A549 (cell line): ENCODE measurements around the gene HP1BP3.

Experiments
- ESRRA ChIP-seq: fragments of 150-350 bp; IDR thresholded peaks from 2 replicates; pipeline ENCODE4 v1.6.1; 2014; ENCODE audit warnings: mild to moderate bottlenecking, low read length, borderline replicate concordance
- JUN ChIP-seq, 2 experiments: fragments of >200 bp; sonication (Bioruptor Twin); formaldehyde crosslinking; IDR thresholded peaks; 2 replicates in 1 of 2; 3 replicates in 1 of 2; pipeline ENCODE4 v1.6.1; 2016 to 2017
- KDM1A ChIP-seq: fragments of 200-600 bp; sonication (generic); IDR thresholded peaks from 2 replicates; pipeline ENCODE4 v1.6.1; 2016; ENCODE audit warnings: low read depth, mild to moderate bottlenecking
- MAZ ChIP-seq: fragments of 150-350 bp; IDR thresholded peaks from 2 replicates; pipeline ENCODE4 v1.6.1; 2014; ENCODE audit warnings: antibody characterized with exemption, low read depth, low read length, borderline replicate concordance
- POLR2A ChIP-seq: IDR thresholded peaks from 2 replicates; pipeline ENCODE4 v1.6.1; 2012; ENCODE audit warnings: mild to moderate bottlenecking, low read length
- RAD21 ChIP-seq, 2 experiments: fragments of >200 bp in 1 of 2; sonication (Bioruptor Twin) in 1 of 2; formaldehyde crosslinking in 1 of 2; IDR thresholded peaks in 1 of 2; conservative IDR thresholded peaks in 1 of 2; 2 replicates in 1 of 2; 3 replicates in 1 of 2; pipeline ENCODE4 v1.6.1; 2012 to 2018; ENCODE audit warnings: inconsistent platforms in 1 of 2
- TF ChIP-seq, protein P1 (sequence below): fragments of >200 bp; sonication (Bioruptor Twin); formaldehyde crosslinking; IDR thresholded peaks from 3 replicates; pipeline ENCODE4 v1.5.1; 2016
- TF ChIP-seq, protein P2 (sequence below): IDR thresholded peaks from 2 replicates; pipeline ENCODE4 v1.6.1; 2012
- TF ChIP-seq, protein P3 (sequence below): fragments of 250-450 bp; sonication (Bioruptor Pico); IDR thresholded peaks from 2 replicates; pipeline ENCODE4 v1.5.0; 2021; ENCODE audit warnings: mild to moderate bottlenecking, moderate library complexity, borderline replicate concordance
- TF ChIP-seq, protein P4 (sequence below): IDR thresholded peaks from 2 replicates; pipeline ENCODE4 v1.6.1; 2012; ENCODE audit warnings: low read depth, borderline replicate concordance

DNA sequence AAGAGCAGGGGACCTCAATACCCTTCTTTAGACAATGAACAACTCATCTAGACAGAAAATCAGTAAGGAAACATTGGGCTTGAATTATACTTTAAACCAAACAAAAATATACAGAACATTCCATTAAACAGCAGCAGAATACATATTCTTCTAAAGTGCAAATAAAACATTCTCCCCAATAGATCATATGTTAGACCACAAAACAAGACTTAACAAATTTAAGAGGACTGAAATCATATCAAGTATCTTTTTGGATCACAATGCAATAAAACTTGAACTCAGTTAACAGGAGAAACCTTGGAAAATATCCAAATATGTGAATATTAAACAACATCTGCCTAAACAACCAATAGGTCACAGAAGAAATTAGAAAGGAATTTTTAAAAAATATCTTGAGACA lies 47.7 kb upstream of the HP1BP3 start:
- TF ChIP-seq, protein P1, sequence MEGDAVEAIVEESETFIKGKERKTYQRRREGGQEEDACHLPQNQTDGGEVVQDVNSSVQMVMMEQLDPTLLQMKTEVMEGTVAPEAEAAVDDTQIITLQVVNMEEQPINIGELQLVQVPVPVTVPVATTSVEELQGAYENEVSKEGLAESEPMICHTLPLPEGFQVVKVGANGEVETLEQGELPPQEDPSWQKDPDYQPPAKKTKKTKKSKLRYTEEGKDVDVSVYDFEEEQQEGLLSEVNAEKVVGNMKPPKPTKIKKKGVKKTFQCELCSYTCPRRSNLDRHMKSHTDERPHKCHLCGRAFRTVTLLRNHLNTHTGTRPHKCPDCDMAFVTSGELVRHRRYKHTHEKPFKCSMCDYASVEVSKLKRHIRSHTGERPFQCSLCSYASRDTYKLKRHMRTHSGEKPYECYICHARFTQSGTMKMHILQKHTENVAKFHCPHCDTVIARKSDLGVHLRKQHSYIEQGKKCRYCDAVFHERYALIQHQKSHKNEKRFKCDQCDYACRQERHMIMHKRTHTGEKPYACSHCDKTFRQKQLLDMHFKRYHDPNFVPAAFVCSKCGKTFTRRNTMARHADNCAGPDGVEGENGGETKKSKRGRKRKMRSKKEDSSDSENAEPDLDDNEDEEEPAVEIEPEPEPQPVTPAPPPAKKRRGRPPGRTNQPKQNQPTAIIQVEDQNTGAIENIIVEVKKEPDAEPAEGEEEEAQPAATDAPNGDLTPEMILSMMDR, result no peak
- no peak for TF ChIP-seq RAD21 (conservative IDR thresholded peaks at IDR 0.05 in 1 of 2, IDR thresholded peaks at IDR 0.05 in 1 of 2)
- TF ChIP-seq JUN (IDR thresholded peaks at IDR 0.05), result no peak
- TF ChIP-seq, protein P2, sequence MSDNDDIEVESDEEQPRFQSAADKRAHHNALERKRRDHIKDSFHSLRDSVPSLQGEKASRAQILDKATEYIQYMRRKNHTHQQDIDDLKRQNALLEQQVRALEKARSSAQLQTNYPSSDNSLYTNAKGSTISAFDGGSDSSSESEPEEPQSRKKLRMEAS, result no peak
- TF ChIP-seq, protein P3, sequence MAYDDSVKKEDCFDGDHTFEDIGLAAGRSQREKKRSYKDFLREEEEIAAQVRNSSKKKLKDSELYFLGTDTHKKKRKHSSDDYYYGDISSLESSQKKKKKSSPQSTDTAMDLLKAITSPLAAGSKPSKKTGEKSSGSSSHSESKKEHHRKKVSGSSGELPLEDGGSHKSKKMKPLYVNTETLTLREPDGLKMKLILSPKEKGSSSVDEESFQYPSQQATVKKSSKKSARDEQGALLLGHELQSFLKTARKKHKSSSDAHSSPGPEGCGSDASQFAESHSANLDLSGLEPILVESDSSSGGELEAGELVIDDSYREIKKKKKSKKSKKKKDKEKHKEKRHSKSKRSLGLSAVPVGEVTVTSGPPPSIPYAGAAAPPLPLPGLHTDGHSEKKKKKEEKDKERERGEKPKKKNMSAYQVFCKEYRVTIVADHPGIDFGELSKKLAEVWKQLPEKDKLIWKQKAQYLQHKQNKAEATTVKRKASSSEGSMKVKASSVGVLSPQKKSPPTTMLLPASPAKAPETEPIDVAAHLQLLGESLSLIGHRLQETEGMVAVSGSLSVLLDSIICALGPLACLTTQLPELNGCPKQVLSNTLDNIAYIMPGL, result no peak
- TF ChIP-seq ESRRA, result no peak
- no peak for TF ChIP-seq MAZ
- TF ChIP-seq, protein P4, sequence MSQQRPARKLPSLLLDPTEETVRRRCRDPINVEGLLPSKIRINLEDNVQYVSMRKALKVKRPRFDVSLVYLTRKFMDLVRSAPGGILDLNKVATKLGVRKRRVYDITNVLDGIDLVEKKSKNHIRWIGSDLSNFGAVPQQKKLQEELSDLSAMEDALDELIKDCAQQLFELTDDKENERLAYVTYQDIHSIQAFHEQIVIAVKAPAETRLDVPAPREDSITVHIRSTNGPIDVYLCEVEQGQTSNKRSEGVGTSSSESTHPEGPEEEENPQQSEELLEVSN, result no peak
- TF ChIP-seq POLR2A, result no peak
- no peak for TF ChIP-seq KDM1A
